Heart right ventricle (tissue), 16 donors: ENCODE results near the gene ZNRF4. TPM values are rescaled to one million over a fixed set of nuclear protein-coding genes. Genes with fewer than 3 reads are reported as not detected.

Source experiments
- ATAC-seq, 8 donors: fragments of 200-7000 bp; cut with Tn5 transposase; one replicate each; pipeline ENCODE4 v1.9.1; 2020; ENCODE audit warnings: mild to moderate bottlenecking in 8 of 8, moderate library complexity in 8 of 8, moderate number of reproducible peaks in 1 of 8
- DNase-seq, 2 donors: peaks; one replicate each; pipeline ENCODE4 v3.0.0-alpha.2; 2020
- H3K27ac ChIP-seq, 10 donors: fragments of 200-600 bp; sonication (generic) in 2 of 10; one replicate each; pipeline versions ENCODE4 v1.5.0 to v1.8.0; 2020 to 2022; ENCODE audit warnings: mild to moderate bottlenecking in 3 of 10
- H3K27me3 ChIP-seq, 7 donors: fragments of 200-600 bp; one replicate each; pipeline ENCODE4 v1.8.0; 2021 to 2022; ENCODE audit warnings: mild to moderate bottlenecking in 2 of 7
- H3K36me3 ChIP-seq, 9 donors: fragments of 200-600 bp; sonication (generic) in 1 of 9; one replicate each; pipeline versions ENCODE4 v1.5.0 to v1.8.0; 2020 to 2022; ENCODE audit warnings: mild to moderate bottlenecking in 2 of 9
- H3K4me1 ChIP-seq, 9 donors: fragments of 200-600 bp; sonication (generic) in 1 of 9; one replicate each; pipeline versions ENCODE4 v1.5.0 to v1.8.0; 2020 to 2022; ENCODE audit warnings: mild to moderate bottlenecking in 4 of 9
- H3K4me3 ChIP-seq, 10 donors: fragments of 200-600 bp; sonication (generic) in 2 of 10; one replicate each; pipeline versions ENCODE4 v1.5.0 to v1.8.0; 2020 to 2022; ENCODE audit warnings: mild to moderate bottlenecking in 7 of 10, moderate library complexity in 2 of 10
- H3K9me3 ChIP-seq, 11 donors: fragments of 200-600 bp in 10 of 11; sonication (generic) in 2 of 11; one replicate each; pipeline versions ENCODE4 v1.5.0 to v1.8.0; 2013 to 2022; ENCODE audit warnings: mild to moderate bottlenecking in 2 of 11, control low read depth in 1 of 11, moderate library complexity in 1 of 11
- CTCF ChIP-seq, 9 donors: fragments of 200-600 bp; sonication (generic) in 2 of 9; IDR thresholded peaks; one replicate each; pipeline versions ENCODE4 v1.5.0 to v1.8.0; 2021 to 2022; ENCODE audit warnings: antibody characterized with exemption in 9 of 9, mild to moderate bottlenecking in 5 of 9, moderate library complexity in 1 of 9
- WGBS, 2 donors: extraction: QIAGEN DNeasy Blood & Tissue Kit; methylation state at CpG; one replicate each; pipeline ENCODE4 v1.1.7; 2013; ENCODE audit warnings: inconsistent platforms in 1 of 2; 5-methylcytosine and 5-hydroxymethylcytosine counted together
- intact Hi-C, 10 donors: fragments of 100-400 bp; cut with DNase I; formaldehyde crosslinking; loops; one replicate each; pipeline versions ENCODE4 v1.11.1 to v1.14.2; 2022
- polyA plus RNA-seq, 2 donors: library from polyadenylated mRNA; stranded (reverse); fragments of 200-250 nt; gene quantifications; one replicate each; pipeline ENCODE4 v1.2.3, GENCODE V29; 2013
- total RNA-seq, 10 donors: library from RNA; stranded (reverse); fragmentation: NEBNext Ultra II Directional in 3 of 10; extraction: Animal tissue kit (Norgen Biotek cat#: 25700) in 3 of 10; gene quantifications; one replicate each; pipeline versions ENCODE4 v1.2.1 to v1.2.4, GENCODE V29; 2021 to 2023
- donor health status: Arrhythmogenic right ventricular cardiomyopathy.
- donor health status: ischemic (EF 13 %, LVEDD 7.1; RV severe dilation, severe dysfunction).
- donor health status: healthy with polysubstance abuse.
- donor health status: DM: no; HTN: yes; CAD: no.
- donor health status: DM: no; HTN: no; CAD: no.
- donor health status: ischemic (EF 25% LVEDD 6.9; RV normal size, moderate dysfunction).
- donor health status: ischemic (EF 25% LVEDD 5.7; RV mildly dilated, moderate dysfunction).
- donor health status: healthy.
- donor health status: DM: yes; HTN: yes; CAD: no.
- donor health status: Ischemic cardiomyopathy.
- donor health status: ischemic (EF 35%, LVEDD 5.7; RV mildly dilated, moderate dysfunction).
- donor health status: nonischemic (EF 11% LVEDD 7.7; RV severe dilation, severe dysfunction).
- donor health status: DM: yes; HTN: yes; CAD: no.
- donor health status: PGD.
- donor health status: ischemic (EF 29% LVEDD 5.4; RV normal size, mild dysfunction).
- donor health status: nonischemic (EF 23%, LVEDD 6.1; RV moderate dilation, normal function).

The ZNRF4 gene
- total and polyA plus RNA-seq, 12 donors = not detected

- no peak for TF ChIP-seq CTCF (IDR thresholded peaks at IDR 0.05)
- DNase-seq (no peak), ATAC-seq (no peak)
- WGBS, 2 donors = 73 to 79% methylated on average over 12 of the region's 12 CpGs
- H3K4me1 ChIP-seq = no peaks in the 10 kb centered on the region
- no peak overlapping the region for H3K27ac ChIP-seq
- no peak overlapping the region for H3K4me3 ChIP-seq
- intact Hi-C loops = no loop called here
- no peaks in the 10 kb centered on the region for H3K9me3 ChIP-seq
- H3K27me3 ChIP-seq = peaks cover 0 to 76% (median 53%) of the 10 kb centered on the region in 7 donors
- H3K36me3 ChIP-seq = no peaks in the 10 kb centered on the region
These were observed 30.8 kb upstream of the ZNRF4 start for GRCh38 chr19:5424192-5424973.

- no peak overlapping the region for H3K27ac ChIP-seq
- no peak for DNase-seq
- WGBS, 2 donors = 60 to 62% methylated on average over 1 of the region's 1 CpG
- ATAC-seq = no peak
- TF ChIP-seq CTCF (IDR thresholded peaks at IDR 0.05) = no peak
- H3K36me3 ChIP-seq = no peaks in the 10 kb centered on the region
- no peaks in the 10 kb centered on the region for H3K9me3 ChIP-seq
- H3K4me3 ChIP-seq = no peak overlapping the region
- intact Hi-C loops = no loop called here
- H3K4me1 ChIP-seq = no peaks in the 10 kb centered on the region
- H3K27me3 ChIP-seq = peaks cover 0 to 67% (median 44%) of the 10 kb centered on the region in 7 donors
These were observed 30.0 kb upstream of the ZNRF4 start for GRCh38 chr19:5425260-5425659.

GRCh38 chr19:5430237-5430636 lies 25.0 kb upstream of the ZNRF4 start:
- no peaks in the 10 kb centered on the region for H3K9me3 ChIP-seq
- ATAC-seq = no peak
- H3K4me1 ChIP-seq = no peaks in the 10 kb centered on the region
- H3K27me3 ChIP-seq = peaks cover 0 to 52% (median 29%) of the 10 kb centered on the region in 7 donors
- H3K27ac ChIP-seq = no peak overlapping the region
- no peaks in the 10 kb centered on the region for H3K36me3 ChIP-seq
- intact Hi-C loops = no loop called here
- H3K4me3 ChIP-seq = no peak overlapping the region
- TF ChIP-seq CTCF (IDR thresholded peaks at IDR 0.05) = no peak
- WGBS, 2 donors = 26 to 30% methylated on average over 10 of the region's 10 CpGs
- no peak for DNase-seq

GRCh38 chr19:5432687-5433086 lies 22.5 kb upstream of the ZNRF4 start:
- DNase-seq = no peak
- no peak for ATAC-seq
- Histone ChIP-seq H3K27me3 (peaks cover 0 to 54% (median 35%) of the 10 kb centered on the region in 7 donors), H3K27ac (no peak overlapping the region), H3K36me3 (no peaks in the 10 kb centered on the region), H3K4me3 (no peak overlapping the region), H3K4me1 (no peaks in the 10 kb centered on the region), H3K9me3 (no peaks in the 10 kb centered on the region)
- WGBS, 2 donors = 80% methylated on average over 5 of the region's 5 CpGs
- intact Hi-C loops = no loop called here
- TF ChIP-seq CTCF (IDR thresholded peaks at IDR 0.05) = no peak
